H1 (cell line): ENCODE measurements around the gene PEAK3. TPM values are rescaled to one million over a fixed set of nuclear protein-coding genes. Genes with fewer than 3 reads are reported as not detected.

Source experiments
- CHD7 ChIP-seq: fragments of 300-600 bp; sonication (generic); IDR thresholded peaks from 2 replicates; pipeline ENCODE4 v1.7.1; 2012; ENCODE audit warnings: low read length, moderate library complexity, mild to moderate bottlenecking, inconsistent platforms; ENCODE audit not compliant: insufficient replicate concordance
- CTCF ChIP-seq, 3 experiments: IDR thresholded peaks; 1 replicate in 2 of 3; 2 replicates in 1 of 3; pipeline versions ENCODE4 v1.5.1 to v1.6.1; 2011; ENCODE audit warnings: low read length in 3 of 3, mild to moderate bottlenecking in 3 of 3, inconsistent platforms in 2 of 3, low read depth in 1 of 3, moderate library complexity in 1 of 3; ENCODE audit not compliant: insufficient read depth in 1 of 3; ENCODE audit errors: control extremely low read depth in 1 of 3
- HDAC6 ChIP-seq: IDR thresholded peaks from one replicate; pipeline ENCODE4 v1.7.1; 2012; ENCODE audit warnings: low read depth, mild to moderate bottlenecking, inconsistent platforms, low read length, moderate library complexity
- POU5F1 ChIP-seq: IDR thresholded peaks from 2 replicates; pipeline ENCODE4 v1.6.1; 2011; ENCODE audit warnings: low read depth, mild to moderate bottlenecking, low read length, moderate library complexity
- RAD21 ChIP-seq, 2 experiments: IDR thresholded peaks in 1 of 2; conservative IDR thresholded peaks in 1 of 2; 2 replicates each; pipeline ENCODE4 v1.6.1; 2011; ENCODE audit warnings: low read depth in 2 of 2, low read length in 2 of 2, improper control_type of control experiment in 1 of 2, inconsistent platforms in 1 of 2, mild to moderate bottlenecking in 1 of 2, moderate library complexity in 1 of 2
- SAP30 ChIP-seq: fragments of 300-600 bp; sonication (generic); IDR thresholded peaks from 2 replicates; pipeline ENCODE4 v1.7.1; 2012; ENCODE audit warnings: low read length, moderate library complexity, mild to moderate bottlenecking, inconsistent platforms; ENCODE audit not compliant: insufficient read depth, insufficient replicate concordance
- SUZ12 ChIP-seq: fragments of 200-600 bp; sonication (generic); IDR thresholded peaks from 2 replicates; pipeline ENCODE4 v1.6.1; 2012; ENCODE audit warnings: mild to moderate bottlenecking, inconsistent platforms, low read length, moderate library complexity, mixed read lengths
- TAF7 ChIP-seq: optimal IDR thresholded peaks from 2 replicates; pipeline ENCODE3; 2011; ENCODE audit warnings: low read depth, mild to moderate bottlenecking, inconsistent platforms, low read length, moderate library complexity, borderline replicate concordance
- polyA plus RNA-seq, 7 experiments: library from polyadenylated mRNA; depleted of rRNA in 3 of 7; stranded (reverse) in 5 of 7; unstranded in 2 of 7; fragments of >200 nt in 5 of 7; fragments of 200-250 nt in 2 of 7; gene quantifications; 1 replicate in 5 of 7; 2 replicates in 1 of 7; 4 replicates in 1 of 7; pipeline versions ENCODE4 v1.2.1 to v1.2.3, GENCODE V29; 2011 to 2013; ENCODE audit warnings: missing spikeins in 2 of 7, mixed read lengths in 2 of 7
- total RNA-seq: library from RNA; stranded (reverse); fragmentation: NEBNext Ultra II Directional; extraction: Animal tissue kit (Norgen Biotek cat#: 25700); gene quantifications from 2 replicates; pipeline ENCODE4 v1.2.1, GENCODE V29; 2021

PEAK3 gene
- total and polyA plus RNA-seq, 2 of the 8 experiments (the other 6 are each of a cell fraction or from before 2014, with no cell fraction given): not detected

GRCh38 chr19:2244486-2244885 lies 37.5 kb downstream of the PEAK3 start (continued):
- TF ChIP-seq CHD7 (no peak), POU5F1 (no peak), RAD21 (IDR thresholded peaks at IDR 0.05 in 1 of 2, conservative IDR thresholded peaks at IDR 0.05 in 1 of 2; ENCODE audit: low read depth in 2 of 2, low read length in 2 of 2) (no peak), SUZ12 (no peak), SAP30 (no peak), TAF7 (no peak), HDAC6 (no peak), CTCF (IDR thresholded peaks at IDR 0.05; ENCODE audit: control extremely low read depth in 1 of 3, insufficient read depth in 1 of 3, low read depth in 1 of 3, low read length in 3 of 3) (no peak)
